HG03097 (cell line): ENCODE results near the gene PPP2R5B.

Source experiments
- ATAC-seq: cut with Tn5 transposase; IDR thresholded peaks from one replicate; pipeline ENCODE4 v1.9.1; 2021; ENCODE audit not compliant: unreplicated experiment, low FRiP score

The PPP2R5B gene

GRCh38 chr11:64888406-64888728, 36.1 kb upstream of the PPP2R5B start:
- no peak for ATAC-seq

GRCh38 chr11:64888729-64889511, 35.6 kb upstream of the PPP2R5B start:
- no peak for ATAC-seq

GRCh38 chr11:64890522-64890939, 34.0 kb upstream of the PPP2R5B start:
- no peak for ATAC-seq

- ATAC-seq: no peak
Measured at GRCh38 chr11:64891215-64891848, 33.2 kb upstream of the PPP2R5B start.

- no peak for ATAC-seq
Measured at GRCh38 chr11:64891880-64892279, 32.6 kb upstream of the PPP2R5B start.

GRCh38 chr11:64892411-64892831, 32.1 kb upstream of the PPP2R5B start:
- no peak for ATAC-seq

- no peak for ATAC-seq
Measured at GRCh38 chr11:64892838-64893193, 31.7 kb upstream of the PPP2R5B start.

GRCh38 chr11:64893194-64894069, 31.1 kb upstream of the PPP2R5B start:
- no peak for ATAC-seq

GRCh38 chr11:64894070-64894811, 30.2 kb upstream of the PPP2R5B start:
- ATAC-seq: no peak

- no peak for ATAC-seq
Measured at GRCh38 chr11:64894812-64895452, 29.6 kb upstream of the PPP2R5B start.

GRCh38 chr11:64896448-64897022, 28.0 kb upstream of the PPP2R5B start:
- ATAC-seq: no peak

GRCh38 chr11:64897381-64898075, 27.0 kb upstream of the PPP2R5B start:
- ATAC-seq: no peak

- ATAC-seq: no peak
Measured at GRCh38 chr11:64898076-64898445, 26.4 kb upstream of the PPP2R5B start.

GRCh38 chr11:64898541-64898940, 25.9 kb upstream of the PPP2R5B start:
- ATAC-seq: no peak

GRCh38 chr11:64900263-64900678, 24.2 kb upstream of the PPP2R5B start:
- ATAC-seq: no peak

- ATAC-seq: no peak
Measured at GRCh38 chr11:64900774-64901173, 23.7 kb upstream of the PPP2R5B start.

GRCh38 chr11:64902102-64902900, 22.2 kb upstream of the PPP2R5B start:
- ATAC-seq: no peak

GRCh38 chr11:64903291-64903833, 21.1 kb upstream of the PPP2R5B start:
- ATAC-seq: no peak
